NCI-H2227 (cell line): ENCODE results near the gene ATP8B4.
"Not testable (repeated sequence)": the region's sequence is repeated elsewhere in the genome, so short reads cannot be mapped to it uniquely, and the experiment has no call there.

Source experiments
- DNase-seq: peaks from one replicate; lab custom pipeline; 2025; ENCODE audit not compliant: unreplicated experiment; lab: John Stamatoyannopoulos, UW

ATP8B4 gene

GRCh38 chr15:50109076-50109987 lies 9.7 kb downstream of the ATP8B4 start:
- DNase-seq, result no peak

GRCh38 chr15:50108461-50108860 lies 10.6 kb downstream of the ATP8B4 start:
- DNase-seq, result no peak

GRCh38 chr15:50107591-50108408 lies 11.2 kb downstream of the ATP8B4 start:
- DNase-seq, result no peak

GRCh38 chr15:50107157-50107556 lies 11.9 kb downstream of the ATP8B4 start:
- DNase-seq, result no peak

GRCh38 chr15:50106457-50106856 lies 12.6 kb downstream of the ATP8B4 start:
- DNase-seq, result no peak

- no peak for DNase-seq
Measured at GRCh38 chr15:50100486-50100885, 18.5 kb downstream of the ATP8B4 start.

- no peak for DNase-seq
Measured at GRCh38 chr15:50098545-50098944, 20.5 kb downstream of the ATP8B4 start.

GRCh38 chr15:50095938-50096821 lies 22.9 kb downstream of the ATP8B4 start:
- no peak for DNase-seq

- not testable (repeated sequence) for DNase-seq
Measured at GRCh38 chr15:50089386-50089785, 29.6 kb downstream of the ATP8B4 start.

- DNase-seq, result no peak
Measured at GRCh38 chr15:50084932-50085331, 34.1 kb downstream of the ATP8B4 start.

- no peak for DNase-seq
Measured at GRCh38 chr15:50083424-50084025, 35.5 kb downstream of the ATP8B4 start.

- DNase-seq, result no peak
Measured at GRCh38 chr15:50082066-50082465, 37.0 kb downstream of the ATP8B4 start.

GRCh38 chr15:50077651-50078050 lies 41.4 kb downstream of the ATP8B4 start:
- no peak for DNase-seq

- no peak for DNase-seq
Measured at GRCh38 chr15:50077176-50077575, 41.9 kb downstream of the ATP8B4 start.

- DNase-seq, result no peak
Measured at GRCh38 chr15:50075319-50075718, 43.7 kb downstream of the ATP8B4 start.

GRCh38 chr15:50071551-50072258 lies 47.3 kb downstream of the ATP8B4 start:
- DNase-seq, result no peak

GRCh38 chr15:50068016-50068415 lies 51.0 kb downstream of the ATP8B4 start:
- no peak for DNase-seq

GRCh38 chr15:50067254-50067653 lies 51.8 kb downstream of the ATP8B4 start:
- DNase-seq, result no peak

- DNase-seq, result no peak
Measured at GRCh38 chr15:50066666-50067065, 52.4 kb downstream of the ATP8B4 start.

- DNase-seq, result no peak
Measured at GRCh38 chr15:50066202-50066601, 52.8 kb downstream of the ATP8B4 start.
